Type B pancreatic cell (in vitro differentiated cells): ENCODE results near the gene FIGLA. TPM values are rescaled to one million over a fixed set of nuclear protein-coding genes. Genes with fewer than 3 reads are reported as not detected.

Source experiments
- DNase-seq: peaks from one replicate; pipeline ENCODE4 v3.0.0; 2021; ENCODE audit warnings: mixed read lengths; ENCODE audit not compliant: unreplicated experiment; ENCODE audit errors: extremely low spot score
- H3K27ac Mint-ChIP-seq: 2 replicates; pipeline ENCODE4 v1.8.0; 2021; ENCODE audit warnings: mild to moderate bottlenecking, mixed read lengths
- H3K27me3 Mint-ChIP-seq: 2 replicates; pipeline ENCODE4 v1.8.0; 2021; ENCODE audit warnings: mixed read lengths
- H3K36me3 Mint-ChIP-seq: 2 replicates; pipeline ENCODE4 v1.8.0; 2021; ENCODE audit warnings: mixed read lengths
- H3K4me1 Mint-ChIP-seq: one replicate; pipeline ENCODE4 v1.8.0; 2021; ENCODE audit warnings: mixed read lengths; ENCODE audit not compliant: unreplicated experiment
- H3K4me3 Mint-ChIP-seq: 2 replicates; pipeline ENCODE4 v1.8.0; 2021; ENCODE audit warnings: mild to moderate bottlenecking, mixed read lengths
- H3K9me3 Mint-ChIP-seq: 2 replicates; pipeline ENCODE4 v1.8.0; 2021; ENCODE audit warnings: mixed read lengths
- total RNA-seq: library from RNA; stranded (reverse); gene quantifications from 2 replicates; pipeline ENCODE4 v1.2.1, GENCODE V29; 2021; ENCODE audit warnings: low replicate concordance
- TF ChIP-seq, protein P1 (sequence below): fragments of 200-600 bp; sonication (generic); conservative IDR thresholded peaks from 2 replicates; pipeline ENCODE4 v1.5.0; 2021; ENCODE audit warnings: antibody characterized with exemption, mild to moderate bottlenecking

The FIGLA gene
- total RNA-seq, 1 donor from 2014 or later: not detected

DNA sequence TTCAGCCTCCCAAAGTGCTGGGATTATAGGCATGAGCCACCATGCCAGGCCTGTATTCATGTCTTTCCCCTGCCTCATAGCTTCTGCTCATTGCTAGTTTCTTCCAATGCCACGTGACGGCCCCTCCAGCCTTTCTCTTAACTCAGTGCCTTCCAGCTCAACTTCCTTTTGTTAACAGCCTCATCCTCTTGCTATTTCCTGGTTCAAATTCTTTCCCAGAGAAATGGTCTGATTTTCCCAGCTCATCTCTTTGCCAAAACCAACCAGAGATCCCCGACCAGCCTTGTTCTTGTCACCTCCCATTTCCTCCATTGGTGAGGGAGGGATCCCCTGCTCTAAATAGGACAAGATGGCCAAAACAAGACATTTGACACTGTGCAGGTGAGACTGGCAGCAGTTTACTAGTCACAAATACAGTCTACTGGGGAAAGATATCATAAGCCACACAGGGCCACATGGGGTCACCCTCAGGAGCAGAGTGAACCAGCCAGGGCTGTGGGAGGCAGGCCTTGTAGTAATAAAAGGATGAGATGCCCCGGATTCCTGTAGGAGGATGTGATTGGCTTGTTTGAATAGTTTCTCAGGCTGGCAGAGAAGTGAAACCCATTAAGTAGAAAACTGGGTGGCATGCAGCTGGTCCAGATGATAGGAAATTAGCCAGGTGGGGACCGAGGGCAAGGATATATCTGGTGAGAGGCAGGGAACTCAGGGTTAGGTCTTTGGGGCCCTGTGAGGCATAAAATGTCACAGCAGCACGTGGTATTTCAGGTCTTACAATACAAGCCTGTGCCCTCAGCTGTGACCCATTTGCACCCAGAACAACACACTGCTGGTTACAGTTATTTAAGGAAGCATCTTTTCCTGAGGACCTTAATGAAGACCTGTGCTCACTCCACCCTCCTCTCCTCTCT, 38.7 kb upstream of the FIGLA start:
- TF ChIP-seq, protein P1, sequence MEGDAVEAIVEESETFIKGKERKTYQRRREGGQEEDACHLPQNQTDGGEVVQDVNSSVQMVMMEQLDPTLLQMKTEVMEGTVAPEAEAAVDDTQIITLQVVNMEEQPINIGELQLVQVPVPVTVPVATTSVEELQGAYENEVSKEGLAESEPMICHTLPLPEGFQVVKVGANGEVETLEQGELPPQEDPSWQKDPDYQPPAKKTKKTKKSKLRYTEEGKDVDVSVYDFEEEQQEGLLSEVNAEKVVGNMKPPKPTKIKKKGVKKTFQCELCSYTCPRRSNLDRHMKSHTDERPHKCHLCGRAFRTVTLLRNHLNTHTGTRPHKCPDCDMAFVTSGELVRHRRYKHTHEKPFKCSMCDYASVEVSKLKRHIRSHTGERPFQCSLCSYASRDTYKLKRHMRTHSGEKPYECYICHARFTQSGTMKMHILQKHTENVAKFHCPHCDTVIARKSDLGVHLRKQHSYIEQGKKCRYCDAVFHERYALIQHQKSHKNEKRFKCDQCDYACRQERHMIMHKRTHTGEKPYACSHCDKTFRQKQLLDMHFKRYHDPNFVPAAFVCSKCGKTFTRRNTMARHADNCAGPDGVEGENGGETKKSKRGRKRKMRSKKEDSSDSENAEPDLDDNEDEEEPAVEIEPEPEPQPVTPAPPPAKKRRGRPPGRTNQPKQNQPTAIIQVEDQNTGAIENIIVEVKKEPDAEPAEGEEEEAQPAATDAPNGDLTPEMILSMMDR: no peak
- Mint-ChIP-seq H3K36me3 (no peaks in the 10 kb centered on the region), H3K9me3 (no peaks in the 10 kb centered on the region), H3K27ac (no peak overlapping the region), H3K4me1 (no peaks in the 10 kb centered on the region), H3K4me3 (no peak overlapping the region), H3K27me3 (peaks cover 54% of the 10 kb centered on the region)
- no peak for DNase-seq

DNA sequence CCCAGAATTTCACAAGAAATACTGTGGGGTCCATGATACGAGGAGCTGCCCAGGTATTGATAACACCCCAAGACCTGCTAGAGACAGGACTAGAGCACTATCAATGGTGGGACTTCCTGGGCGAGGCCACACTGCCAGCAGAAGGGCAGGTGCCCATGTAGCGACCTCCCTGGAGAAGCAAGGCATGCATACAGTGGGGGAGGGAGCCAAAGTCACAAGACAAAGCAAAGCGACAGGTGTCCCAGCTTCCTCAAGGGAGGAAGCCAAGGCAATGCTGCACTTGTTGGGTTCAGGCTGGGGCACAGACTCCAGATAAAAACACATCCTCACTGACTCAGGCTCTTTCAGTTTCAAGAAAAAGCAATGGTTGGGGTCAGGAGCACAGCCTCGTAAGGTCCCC, 37.7 kb upstream of the FIGLA start:
- no peak for DNase-seq
- TF ChIP-seq, protein P1: no peak
- H3K4me3 Mint-ChIP-seq: no peak overlapping the region
- no peaks in the 10 kb centered on the region for H3K36me3 Mint-ChIP-seq
- H3K27ac Mint-ChIP-seq: no peak overlapping the region
- H3K9me3 Mint-ChIP-seq: no peaks in the 10 kb centered on the region
- H3K27me3 Mint-ChIP-seq: peaks cover 56% of the 10 kb centered on the region
- H3K4me1 Mint-ChIP-seq: no peaks in the 10 kb centered on the region

DNA sequence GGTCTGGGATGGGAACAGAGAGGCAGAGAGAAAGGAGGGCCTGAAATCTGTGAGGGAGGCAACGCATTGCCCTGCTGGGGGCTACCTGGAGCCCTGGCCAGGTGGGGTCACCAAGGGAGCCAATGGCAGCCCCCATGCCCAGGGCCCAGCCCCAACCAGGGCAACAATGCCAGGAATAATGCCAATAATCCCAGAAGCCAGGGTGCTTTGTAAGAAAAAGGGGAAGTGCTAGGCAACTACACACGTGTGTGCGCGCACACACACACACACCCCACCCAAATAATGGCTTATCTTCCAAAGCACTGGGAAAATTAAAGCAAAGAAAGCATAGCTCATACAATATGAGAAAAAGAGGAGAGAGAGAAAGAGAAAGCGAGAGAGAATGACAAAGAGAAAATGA, 36.9 kb upstream of the FIGLA start:
- Mint-ChIP-seq H3K27ac (no peak overlapping the region), H3K4me3 (no peak overlapping the region), H3K36me3 (no peaks in the 10 kb centered on the region), H3K9me3 (no peaks in the 10 kb centered on the region), H3K4me1 (no peaks in the 10 kb centered on the region), H3K27me3 (peaks cover 53% of the 10 kb centered on the region)
- DNase-seq: no peak
- TF ChIP-seq, protein P1: no peak

DNA sequence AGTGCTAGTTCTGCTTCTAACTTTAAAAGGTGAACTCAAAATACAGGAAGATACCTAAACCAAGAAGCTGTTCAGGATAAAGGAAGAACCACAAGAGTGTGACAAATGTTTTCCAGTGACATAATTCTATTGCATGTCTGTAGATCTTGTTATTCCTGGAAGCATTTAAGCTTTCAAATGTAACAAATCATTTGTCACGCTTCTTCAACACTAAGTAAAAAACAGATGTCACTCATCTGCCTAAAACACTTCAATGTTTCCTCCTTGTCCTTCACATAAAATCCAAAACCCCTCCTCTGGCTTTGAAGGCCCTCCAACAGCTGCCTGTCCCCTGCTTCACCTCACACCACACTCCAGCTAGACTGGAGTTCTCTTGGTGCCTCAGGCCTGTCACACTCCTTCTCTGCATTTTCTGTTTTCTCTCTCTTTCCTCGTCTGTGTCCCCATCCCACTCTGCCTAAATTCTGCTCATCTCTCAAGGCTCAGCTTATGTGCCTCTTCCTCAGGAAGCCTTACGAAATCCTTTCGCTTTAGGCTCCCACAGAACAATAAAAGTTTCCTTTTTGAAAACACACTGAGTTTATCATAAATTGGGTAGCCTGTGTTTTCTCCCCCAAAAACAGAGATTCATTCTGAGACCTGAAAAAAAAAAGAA, 36.4 kb upstream of the FIGLA start:
- Mint-ChIP-seq H3K4me3 (no peak overlapping the region), H3K36me3 (no peaks in the 10 kb centered on the region), H3K27me3 (peaks cover 47% of the 10 kb centered on the region), H3K27ac (no peak overlapping the region), H3K9me3 (no peaks in the 10 kb centered on the region), H3K4me1 (no peaks in the 10 kb centered on the region)
- no peak for DNase-seq
- TF ChIP-seq, protein P1: no peak

DNA sequence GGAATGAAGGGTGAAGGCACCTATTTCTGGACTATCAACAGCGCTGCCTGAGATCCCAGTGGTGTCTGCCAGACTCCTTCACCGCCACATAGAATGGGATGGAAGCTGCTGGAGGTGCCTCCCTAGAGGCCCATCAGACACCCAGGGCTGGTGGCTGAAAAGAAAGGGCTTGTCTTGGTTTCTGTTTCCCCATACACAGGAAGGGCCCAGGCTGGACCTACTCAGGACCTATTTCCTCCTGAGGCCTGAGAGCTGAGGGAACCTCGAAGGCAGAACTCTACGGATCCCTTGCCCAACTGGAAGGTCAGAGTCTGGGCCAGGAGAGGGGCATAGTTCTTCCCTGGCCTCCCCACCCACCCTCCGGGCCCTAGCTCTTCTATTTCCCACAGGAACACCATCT, 32.8 kb upstream of the FIGLA start:
- Mint-ChIP-seq H3K36me3 (no peaks in the 10 kb centered on the region), H3K27me3 (peaks cover 48% of the 10 kb centered on the region), H3K4me3 (no peak overlapping the region), H3K9me3 (no peaks in the 10 kb centered on the region), H3K27ac (no peak overlapping the region), H3K4me1 (no peaks in the 10 kb centered on the region)
- TF ChIP-seq, protein P1: no peak
- no peak for DNase-seq
